ENCODE results near the gene TMEM131L.

Gene TMEM131L

DNA sequence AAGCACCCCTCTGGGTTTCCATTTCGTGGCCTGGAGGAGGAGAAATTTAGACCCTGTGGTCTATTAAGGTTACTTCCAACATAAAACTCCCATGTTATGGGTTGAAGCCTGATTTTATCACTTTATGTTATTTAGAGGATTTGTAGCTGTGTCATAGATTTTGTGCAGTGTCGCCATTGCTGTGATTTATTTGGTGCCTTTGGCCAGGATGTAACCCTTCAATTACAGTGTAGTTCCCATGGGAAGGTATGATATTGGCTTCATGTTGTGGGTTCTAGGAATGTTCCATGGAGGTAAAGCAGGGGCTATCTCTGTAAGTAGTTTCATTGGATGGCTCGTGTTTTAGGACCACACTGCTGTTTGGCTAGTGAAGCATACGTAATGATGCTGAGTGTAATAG is 58.5 kb downstream of the TMEM131L start:
- no peak overlapping the region for H3K9ac ChIP-seq
- peaks cover 29 to 100% (median 84%) of the 10 kb centered on the region in 11 experiments; a peak in 20 of 22 replicates for H4K20me1 ChIP-seq
- no peaks in the 10 kb centered on the region for H3K9me3 ChIP-seq (replicated peaks in 1 of 11)
- H3K4me3 ChIP-seq = no peak overlapping the region
- peaks cover 100% of the 10 kb centered on the region in 10 experiments for H3K4me1 ChIP-seq
- peak overlapping the region; percentile 80 to 94 (median 87) for H3K4me2 ChIP-seq
- no peak for TF ChIP-seq Cebpa-rat (IDR thresholded peaks at IDR 0.05)
- peak overlapping the region in 6 of 11 experiments; percentile 2 to 73 (median 24); a peak in 7 of 22 replicates for H3K27ac ChIP-seq
- H3K27me3 ChIP-seq = no peaks in the 10 kb centered on the region
- H3K36me3 ChIP-seq = peaks cover 0 to 57% (median 18%) of the 10 kb centered on the region in 11 experiments; a peak in 11 of 22 replicates

- H3K9me3 ChIP-seq (replicated peaks in 1 of 11) = no peaks in the 10 kb centered on the region
- H3K36me3 ChIP-seq = peaks cover 0 to 68% (median 23%) of the 10 kb centered on the region in 11 experiments; a peak in 13 of 22 replicates
- H3K4me1 ChIP-seq = peaks cover 86 to 100% (median 96%) of the 10 kb centered on the region in 10 experiments
- H3K27me3 ChIP-seq = no peaks in the 10 kb centered on the region
- peak overlapping the region in 2 of 11 experiments; percentile 3 to 19; a peak in 2 of 22 replicates for H3K27ac ChIP-seq
- TF ChIP-seq Cebpa-rat (IDR thresholded peaks at IDR 0.05) = no peak
- H3K4me3 ChIP-seq = no peak overlapping the region
- H3K9ac ChIP-seq = no peak overlapping the region; a peak in 1 of 22 replicates
- peak overlapping the region; percentile 37 to 94 (median 87) for H3K4me2 ChIP-seq
- peaks cover 35 to 100% (median 98%) of the 10 kb centered on the region in 11 experiments; a peak in 21 of 22 replicates for H4K20me1 ChIP-seq
Measured at GRCh38 chr4:153527690-153528089, 61.5 kb downstream of the TMEM131L start.

- no peak for TF ChIP-seq Cebpa-rat (IDR thresholded peaks at IDR 0.05)
- Histone ChIP-seq H4K20me1 (peaks cover 31 to 100% (median 95%) of the 10 kb centered on the region in 11 experiments; a peak in 21 of 22 replicates), H3K27ac (peak overlapping the region in 8 of 11 experiments; percentile 30 to 68 (median 48); a peak in 15 of 22 replicates)
Measured at GRCh38 chr4:153528705-153529485, 62.7 kb downstream of the TMEM131L start.

DNA sequence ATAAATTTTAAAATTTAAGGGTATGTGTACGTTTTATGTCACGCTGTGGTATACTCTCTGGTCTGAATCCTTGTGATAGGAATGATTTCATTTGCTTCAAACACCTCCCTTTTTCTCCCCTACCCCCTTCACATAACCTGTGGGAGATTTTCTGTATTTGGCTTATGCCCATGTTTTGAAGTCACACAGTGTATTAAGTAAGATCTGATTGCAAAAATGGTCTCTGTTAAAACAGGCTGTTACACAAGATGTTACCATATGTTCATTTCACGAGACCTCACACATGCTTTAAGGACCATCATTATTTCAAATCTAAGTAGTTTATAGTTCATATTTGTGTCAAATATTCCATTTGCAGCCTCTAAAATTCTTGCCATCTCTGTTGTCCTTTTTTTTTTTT is 63.5 kb downstream of the TMEM131L start:
- no peak for TF ChIP-seq Cebpa-rat (IDR thresholded peaks at IDR 0.05)

More at GRCh38 chr4:153528705-153529485, 62.7 kb downstream of the TMEM131L start:
- no peaks in the 10 kb centered on the region for H3K27me3 ChIP-seq
- peaks cover 77 to 100% (median 94%) of the 10 kb centered on the region in 10 experiments for H3K4me1 ChIP-seq
- peak overlapping the region in 3 of 11 experiments; percentile 16 to 43 (median 21); a peak in 4 of 22 replicates for H3K9ac ChIP-seq
- no peak overlapping the region for H3K4me3 ChIP-seq
- H3K4me2 ChIP-seq = peak overlapping the region; percentile 66 to 94 (median 87)
- peaks cover 0 to 80% (median 31%) of the 10 kb centered on the region in 11 experiments; a peak in 15 of 22 replicates for H3K36me3 ChIP-seq
- H3K9me3 ChIP-seq (replicated peaks in 1 of 11) = no peaks in the 10 kb centered on the region

DNA sequence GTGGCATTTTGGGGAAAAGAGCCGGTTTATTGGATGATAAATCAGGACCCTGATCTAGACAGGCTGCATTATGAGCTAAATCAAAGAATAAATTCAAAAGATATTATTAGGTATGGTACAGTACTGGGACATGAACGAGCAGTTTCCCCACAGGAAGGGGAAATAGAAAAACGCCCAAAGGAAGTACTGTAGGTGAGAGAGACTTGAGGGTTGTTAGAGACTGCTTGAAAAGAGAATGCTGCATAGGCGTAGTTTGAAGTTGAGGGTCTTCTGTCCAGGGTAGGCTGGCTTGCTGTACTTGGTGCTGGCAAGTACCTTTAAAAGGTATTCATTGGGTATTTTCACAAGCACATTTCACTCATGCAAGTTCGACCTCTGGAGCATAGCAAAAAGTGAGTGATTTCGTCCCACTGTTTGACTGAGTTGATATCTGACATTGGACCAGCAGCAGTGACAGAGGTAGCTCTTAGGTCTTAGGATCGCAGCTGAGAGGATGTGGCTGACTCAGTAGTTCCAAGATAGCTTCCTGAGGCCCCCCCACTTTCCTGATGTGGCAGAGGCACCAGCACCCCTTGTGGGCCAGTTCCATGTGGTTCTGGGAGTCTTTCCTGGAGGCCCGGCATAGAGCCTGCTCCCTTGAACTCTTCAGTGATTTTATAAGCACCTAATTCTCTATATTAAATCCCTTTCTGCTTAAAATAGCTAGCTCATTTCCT is 64.3 kb downstream of the TMEM131L start:
- peak overlapping the region; percentile 66 to 94 (median 87) for H3K4me2 ChIP-seq
- H4K20me1 ChIP-seq = peaks cover 28 to 100% (median 92%) of the 10 kb centered on the region in 11 experiments; a peak in 21 of 22 replicates
- peak overlapping the region in 7 of 11 experiments; percentile 3 to 52 (median 19); a peak in 8 of 22 replicates for H3K9ac ChIP-seq
- H3K27ac ChIP-seq = peak overlapping the region in 9 of 11 experiments; percentile 1 to 68 (median 41); a peak in 17 of 22 replicates
- no peak for TF ChIP-seq Cebpa-rat (IDR thresholded peaks at IDR 0.05)
- peaks cover 0 to 80% (median 30%) of the 10 kb centered on the region in 11 experiments; a peak in 18 of 22 replicates for H3K36me3 ChIP-seq
- peaks cover 68 to 100% (median 93%) of the 10 kb centered on the region in 10 experiments for H3K4me1 ChIP-seq
- H3K4me3 ChIP-seq = 0 out of 20 replicates have a peak overlapping the region, but pooled peaks of 1 of the 10 experiments have one; percentile 9
- no peaks in the 10 kb centered on the region for H3K9me3 ChIP-seq (replicated peaks in 1 of 11)
- H3K27me3 ChIP-seq = no peaks in the 10 kb centered on the region

More for the DNA sequence above, 63.5 kb downstream of the TMEM131L start:
- Histone ChIP-seq H3K4me1 (peaks cover 70 to 100% (median 93%) of the 10 kb centered on the region in 10 experiments), H3K4me3 (no peak overlapping the region), H4K20me1 (peaks cover 26 to 100% (median 92%) of the 10 kb centered on the region in 11 experiments; a peak in 21 of 22 replicates), H3K9ac (peak overlapping the region in 4 of 11 experiments; percentile 13 to 52 (median 34); a peak in 4 of 22 replicates), H3K4me2 (peak overlapping the region; percentile 66 to 94 (median 87); a peak in 21 of 22 replicates), H3K36me3 (peaks cover 0 to 80% (median 31%) of the 10 kb centered on the region in 11 experiments; a peak in 17 of 22 replicates), H3K9me3 (replicated peaks in 1 of 11) (no peaks in the 10 kb centered on the region), H3K27ac (peak overlapping the region in 8 of 11 experiments; percentile 0 to 68 (median 44); a peak in 14 of 22 replicates), H3K27me3 (no peaks in the 10 kb centered on the region)

GRCh38 chr4:153531000-153531358 is 64.8 kb downstream of the TMEM131L start:
- H3K27ac ChIP-seq = peak overlapping the region in 7 of 11 experiments; percentile 28 to 68 (median 46); a peak in 13 of 22 replicates
- no peaks in the 10 kb centered on the region for H3K27me3 ChIP-seq
- peaks cover 63 to 100% (median 92%) of the 10 kb centered on the region in 10 experiments for H3K4me1 ChIP-seq
- peak overlapping the region in 3 of 11 experiments; percentile 3 to 52 (median 19); a peak in 1 of 22 replicates for H3K9ac ChIP-seq
- peaks cover 0 to 80% (median 32%) of the 10 kb centered on the region in 11 experiments; a peak in 19 of 22 replicates for H3K36me3 ChIP-seq
- H4K20me1 ChIP-seq = peaks cover 33 to 100% (median 92%) of the 10 kb centered on the region in 11 experiments; a peak in 21 of 22 replicates
- H3K4me2 ChIP-seq = peak overlapping the region; percentile 66 to 94 (median 87)
- TF ChIP-seq Cebpa-rat (IDR thresholded peaks at IDR 0.05) = no peak
- no peak overlapping the region for H3K4me3 ChIP-seq
- H3K9me3 ChIP-seq (replicated peaks in 1 of 11) = no peaks in the 10 kb centered on the region

DNA sequence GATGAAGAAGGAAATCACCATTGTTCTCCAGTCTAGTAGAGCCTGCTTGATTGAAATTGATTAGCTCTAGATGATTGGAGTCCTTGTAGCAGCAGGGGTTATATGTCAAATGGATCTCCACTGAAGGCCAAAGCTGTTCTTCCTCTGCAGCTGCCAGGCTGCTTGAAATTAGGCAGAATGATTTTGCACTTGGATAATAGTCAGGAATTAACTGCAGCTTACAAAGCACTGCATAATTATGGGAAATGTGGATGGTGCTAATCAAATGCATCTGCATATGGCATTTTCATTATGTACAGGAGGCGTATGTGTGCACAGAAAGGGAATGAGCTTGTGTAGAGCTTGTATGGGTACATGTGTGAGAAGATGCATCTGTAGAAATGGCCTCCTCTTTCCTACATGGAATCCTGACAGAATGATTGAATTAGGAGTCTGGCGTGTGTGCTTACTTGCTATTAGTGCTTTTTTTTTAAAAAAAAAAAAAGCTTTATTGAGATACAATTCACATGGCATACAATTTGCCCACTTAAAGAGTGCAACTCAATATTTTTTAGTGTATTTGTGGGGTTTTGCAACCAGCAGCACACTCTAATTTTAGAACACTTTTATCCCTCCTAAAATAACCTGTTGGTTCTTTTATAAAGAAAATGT is 65.9 kb downstream of the TMEM131L start:
- TF ChIP-seq Cebpa-rat (IDR thresholded peaks at IDR 0.05) = no peak
- Histone ChIP-seq H3K4me2 (peak overlapping the region in 8 of 11 experiments; percentile 4 to 45 (median 29); a peak in 16 of 22 replicates), H3K27ac (no peak overlapping the region; a peak in 1 of 22 replicates), H3K9ac (no peak overlapping the region), H3K27me3 (no peaks in the 10 kb centered on the region), H3K4me1 (peaks cover 52 to 97% (median 89%) of the 10 kb centered on the region in 10 experiments), H3K36me3 (peaks cover 0 to 82% (median 41%) of the 10 kb centered on the region in 11 experiments; a peak in 19 of 22 replicates), H4K20me1 (peaks cover 32 to 99% (median 89%) of the 10 kb centered on the region in 11 experiments; a peak in 21 of 22 replicates), H3K4me3 (no peak overlapping the region), H3K9me3 (replicated peaks in 1 of 11) (no peaks in the 10 kb centered on the region)
